ENCODE results near the gene ANXA5.

DNA sequence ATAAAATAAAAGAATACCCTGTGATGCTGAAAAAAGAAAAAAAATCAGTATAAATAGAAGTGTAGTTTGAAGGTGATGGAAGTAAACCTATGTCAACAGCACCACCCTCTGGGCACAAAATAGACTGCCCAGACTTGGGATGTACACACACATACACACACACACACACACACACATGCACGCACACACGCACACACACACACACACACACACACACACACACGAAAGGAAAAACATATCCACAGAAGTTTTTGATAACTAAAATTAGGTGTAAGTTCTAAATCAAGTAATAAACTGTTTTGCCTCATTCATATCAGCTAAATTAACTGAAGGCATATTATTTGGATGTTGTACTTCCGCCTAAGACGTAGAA, 40.5 kb downstream of the ANXA5 start:
- no peak for TF ChIP-seq TAF1 (conservative IDR thresholded peaks at IDR 0.05)
- TF ChIP-seq, protein P1, sequence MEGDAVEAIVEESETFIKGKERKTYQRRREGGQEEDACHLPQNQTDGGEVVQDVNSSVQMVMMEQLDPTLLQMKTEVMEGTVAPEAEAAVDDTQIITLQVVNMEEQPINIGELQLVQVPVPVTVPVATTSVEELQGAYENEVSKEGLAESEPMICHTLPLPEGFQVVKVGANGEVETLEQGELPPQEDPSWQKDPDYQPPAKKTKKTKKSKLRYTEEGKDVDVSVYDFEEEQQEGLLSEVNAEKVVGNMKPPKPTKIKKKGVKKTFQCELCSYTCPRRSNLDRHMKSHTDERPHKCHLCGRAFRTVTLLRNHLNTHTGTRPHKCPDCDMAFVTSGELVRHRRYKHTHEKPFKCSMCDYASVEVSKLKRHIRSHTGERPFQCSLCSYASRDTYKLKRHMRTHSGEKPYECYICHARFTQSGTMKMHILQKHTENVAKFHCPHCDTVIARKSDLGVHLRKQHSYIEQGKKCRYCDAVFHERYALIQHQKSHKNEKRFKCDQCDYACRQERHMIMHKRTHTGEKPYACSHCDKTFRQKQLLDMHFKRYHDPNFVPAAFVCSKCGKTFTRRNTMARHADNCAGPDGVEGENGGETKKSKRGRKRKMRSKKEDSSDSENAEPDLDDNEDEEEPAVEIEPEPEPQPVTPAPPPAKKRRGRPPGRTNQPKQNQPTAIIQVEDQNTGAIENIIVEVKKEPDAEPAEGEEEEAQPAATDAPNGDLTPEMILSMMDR (IDR thresholded peaks at IDR 0.05; ENCODE audit: low read depth, low read length, missing input control) = peak; percentile 30
- TF ChIP-seq, protein P2, sequence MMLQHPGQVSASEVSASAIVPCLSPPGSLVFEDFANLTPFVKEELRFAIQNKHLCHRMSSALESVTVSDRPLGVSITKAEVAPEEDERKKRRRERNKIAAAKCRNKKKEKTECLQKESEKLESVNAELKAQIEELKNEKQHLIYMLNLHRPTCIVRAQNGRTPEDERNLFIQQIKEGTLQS (IDR thresholded peaks at IDR 0.05) = no peak
- TF ChIP-seq EGR1 (IDR thresholded peaks at IDR 0.05; ENCODE audit: low read depth in 2 of 2) = no peak
- TF ChIP-seq, protein P3, sequence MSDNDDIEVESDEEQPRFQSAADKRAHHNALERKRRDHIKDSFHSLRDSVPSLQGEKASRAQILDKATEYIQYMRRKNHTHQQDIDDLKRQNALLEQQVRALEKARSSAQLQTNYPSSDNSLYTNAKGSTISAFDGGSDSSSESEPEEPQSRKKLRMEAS (IDR thresholded peaks at IDR 0.05) = no peak
- no peak for TF ChIP-seq YY1 (IDR thresholded peaks at IDR 0.05)
- no peak for TF ChIP-seq REST (IDR thresholded peaks at IDR 0.05)
- peak; percentile 48 to 66 for TF ChIP-seq RAD21 (IDR thresholded peaks at IDR 0.05)
- no peak for TF ChIP-seq SP1 (IDR thresholded peaks at IDR 0.05)
- no peak for TF ChIP-seq FOXA1 (IDR thresholded peaks at IDR 0.05)
- no peak for TF ChIP-seq JUND (IDR thresholded peaks at IDR 0.05)
- no peak for TF ChIP-seq GABPA (IDR thresholded peaks at IDR 0.05 in 1 of 2, conservative IDR thresholded peaks at IDR 0.05 in 1 of 2)
- no peak for TF ChIP-seq RXRA (IDR thresholded peaks at IDR 0.05)
